DMS153 (cell line): Measurements from ENCODE around the gene SLC44A4.

Experiments
- DNase-seq: peaks from one replicate; lab custom pipeline; 2025; lab: John Stamatoyannopoulos, UW

The SLC44A4 gene

GRCh38 chr6:31901415-31901952 lies 22.7 kb upstream of the SLC44A4 start:
- DNase-seq, result no peak

GRCh38 chr6:31900917-31901414 lies 22.2 kb upstream of the SLC44A4 start:
- no peak for DNase-seq

GRCh38 chr6:31899882-31900722 lies 21.3 kb upstream of the SLC44A4 start:
- no peak for DNase-seq

DNA sequence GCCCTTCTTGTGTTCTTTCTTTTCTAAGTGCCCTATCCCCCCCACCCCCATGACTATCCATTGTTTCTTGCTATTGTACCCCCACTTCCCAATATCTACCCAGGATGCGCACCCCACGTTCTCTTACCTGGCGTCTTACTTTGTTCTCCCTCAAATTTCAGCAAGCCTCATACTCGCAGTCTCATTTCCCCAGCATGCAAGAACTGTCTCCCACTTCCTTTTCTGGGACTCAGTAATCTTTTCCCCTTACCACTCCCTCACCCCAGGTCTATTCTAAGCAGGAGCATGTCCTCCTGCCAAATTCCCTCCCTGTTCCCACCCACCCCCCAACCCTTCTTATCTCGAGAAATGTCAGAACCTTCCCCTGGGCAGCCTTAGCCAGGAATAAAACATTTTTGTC lies 20.4 kb upstream of the SLC44A4 start:
- no peak for DNase-seq

- peak; percentile 63 for DNase-seq
Observed at GRCh38 chr6:31898383-31899011, 19.7 kb upstream of the SLC44A4 start.

DNA sequence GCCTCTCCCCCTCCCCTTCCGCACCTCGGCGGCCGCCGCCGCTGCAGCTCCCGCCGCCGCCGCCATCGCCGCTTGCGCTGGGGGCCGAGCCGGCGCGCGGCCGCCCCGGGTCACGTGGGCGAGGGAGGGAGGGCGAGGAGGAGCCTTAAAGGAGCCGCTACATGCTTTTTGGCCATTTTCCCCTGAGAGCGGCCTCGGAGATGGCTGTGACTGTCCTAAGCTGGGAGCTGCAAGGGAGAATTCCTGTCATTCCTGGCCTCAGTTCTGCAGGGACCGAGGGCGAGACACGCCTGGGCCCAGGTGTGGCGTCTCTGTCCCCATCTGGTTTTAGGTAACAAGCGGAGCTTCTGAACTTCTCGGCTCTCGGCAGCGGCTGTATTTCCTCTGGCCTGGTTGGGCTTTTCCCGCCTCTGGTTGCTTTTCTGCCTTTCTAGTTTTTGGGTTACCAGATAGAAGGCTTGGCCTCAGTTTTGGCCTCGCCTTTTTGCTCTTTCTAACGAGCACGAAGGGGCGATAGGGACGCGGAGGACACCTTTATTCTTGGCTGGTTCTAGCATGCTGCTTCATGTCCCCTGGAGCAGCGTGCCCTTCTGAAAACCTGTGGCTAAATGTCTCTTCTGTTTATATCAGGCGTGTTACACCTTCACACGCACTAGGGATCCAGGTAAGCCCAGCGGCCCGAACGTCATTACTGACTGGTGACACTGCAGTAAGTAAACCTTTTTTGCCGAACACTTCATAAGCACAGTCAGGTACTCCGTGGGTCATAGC lies 19.0 kb upstream of the SLC44A4 start, which contains the start of gene EHMT2:
Gene EHMT2, minus strand, starts transcription at position 87 of the 771 bp plus-strand sequence. Its CDS starts 21 bp downstream, at position 66.
- peak; percentile 38 for DNase-seq

DNA sequence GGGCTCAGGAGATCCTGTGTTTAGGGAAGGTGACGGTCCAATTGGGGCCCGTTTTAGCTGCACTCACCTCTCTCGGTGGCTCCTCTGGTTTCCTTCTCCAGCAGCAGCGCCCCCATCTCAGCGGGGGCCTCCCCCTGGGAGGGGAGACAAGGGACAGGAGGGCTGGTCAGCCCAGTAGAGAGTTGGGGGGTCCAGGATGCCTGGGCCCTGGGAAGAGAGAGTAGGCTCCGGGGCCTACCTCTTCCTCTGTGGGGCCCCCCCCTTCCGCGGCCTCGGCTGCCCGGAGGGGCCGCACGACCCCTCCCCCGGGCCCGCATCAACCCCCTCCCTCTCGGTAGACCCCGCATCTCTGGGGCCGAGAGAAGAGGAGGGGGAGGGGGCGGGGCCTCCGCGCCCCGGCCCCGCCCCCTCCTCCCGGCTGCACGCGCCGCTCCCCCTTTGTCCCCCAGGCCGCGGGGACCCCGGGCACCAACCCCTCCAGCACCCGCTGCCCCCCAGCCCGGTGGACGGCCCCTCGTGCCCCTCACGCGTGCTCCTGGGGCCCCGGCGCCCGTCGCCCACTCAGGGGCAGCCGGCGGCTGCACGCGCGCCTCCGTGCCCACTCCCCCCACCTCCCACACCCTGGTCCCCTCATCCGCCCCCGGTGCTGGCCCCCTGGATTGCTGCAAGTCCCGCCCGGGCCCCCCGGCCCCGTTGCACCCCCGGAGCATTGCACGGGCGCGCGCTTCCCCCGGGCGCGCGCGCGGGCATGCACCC lies 18.2 kb upstream of the SLC44A4 start:
- DNase-seq, result no peak

- DNase-seq, result no peak
Observed at GRCh38 chr6:31896493-31896855, 17.7 kb upstream of the SLC44A4 start.

GRCh38 chr6:31892821-31893220 lies 14.0 kb upstream of the SLC44A4 start:
- DNase-seq, result no peak

DNA sequence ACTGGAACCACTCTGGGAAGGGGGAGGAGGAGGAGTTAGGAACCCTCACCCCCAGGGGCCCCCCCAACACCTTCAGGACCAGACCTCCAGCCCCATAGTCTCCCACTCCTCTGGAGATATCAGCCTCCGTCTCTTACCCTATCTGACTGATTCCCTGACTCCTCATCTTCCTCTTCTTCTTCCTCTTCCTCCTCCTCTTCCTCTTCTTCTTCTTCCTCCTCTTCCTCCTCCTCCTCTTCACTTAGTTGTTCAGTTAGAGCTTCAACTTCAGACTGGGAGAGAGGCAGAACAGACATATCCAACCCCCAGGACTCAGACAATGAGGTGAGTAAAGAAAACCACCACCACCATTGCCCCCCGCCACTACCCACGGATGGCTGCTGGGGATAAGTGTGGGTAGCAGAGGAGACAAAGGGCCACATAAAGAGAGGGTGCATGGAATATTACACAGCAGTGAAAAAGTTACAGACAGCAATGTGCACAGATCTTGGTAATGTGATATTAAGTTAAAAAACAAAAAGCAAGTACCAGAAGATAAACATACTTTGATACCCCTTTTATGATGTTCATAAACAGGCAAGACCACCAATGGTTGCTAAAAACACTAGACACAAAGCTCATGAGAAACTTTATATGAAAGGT lies 10.7 kb upstream of the SLC44A4 start:
- no peak for DNase-seq

DNA sequence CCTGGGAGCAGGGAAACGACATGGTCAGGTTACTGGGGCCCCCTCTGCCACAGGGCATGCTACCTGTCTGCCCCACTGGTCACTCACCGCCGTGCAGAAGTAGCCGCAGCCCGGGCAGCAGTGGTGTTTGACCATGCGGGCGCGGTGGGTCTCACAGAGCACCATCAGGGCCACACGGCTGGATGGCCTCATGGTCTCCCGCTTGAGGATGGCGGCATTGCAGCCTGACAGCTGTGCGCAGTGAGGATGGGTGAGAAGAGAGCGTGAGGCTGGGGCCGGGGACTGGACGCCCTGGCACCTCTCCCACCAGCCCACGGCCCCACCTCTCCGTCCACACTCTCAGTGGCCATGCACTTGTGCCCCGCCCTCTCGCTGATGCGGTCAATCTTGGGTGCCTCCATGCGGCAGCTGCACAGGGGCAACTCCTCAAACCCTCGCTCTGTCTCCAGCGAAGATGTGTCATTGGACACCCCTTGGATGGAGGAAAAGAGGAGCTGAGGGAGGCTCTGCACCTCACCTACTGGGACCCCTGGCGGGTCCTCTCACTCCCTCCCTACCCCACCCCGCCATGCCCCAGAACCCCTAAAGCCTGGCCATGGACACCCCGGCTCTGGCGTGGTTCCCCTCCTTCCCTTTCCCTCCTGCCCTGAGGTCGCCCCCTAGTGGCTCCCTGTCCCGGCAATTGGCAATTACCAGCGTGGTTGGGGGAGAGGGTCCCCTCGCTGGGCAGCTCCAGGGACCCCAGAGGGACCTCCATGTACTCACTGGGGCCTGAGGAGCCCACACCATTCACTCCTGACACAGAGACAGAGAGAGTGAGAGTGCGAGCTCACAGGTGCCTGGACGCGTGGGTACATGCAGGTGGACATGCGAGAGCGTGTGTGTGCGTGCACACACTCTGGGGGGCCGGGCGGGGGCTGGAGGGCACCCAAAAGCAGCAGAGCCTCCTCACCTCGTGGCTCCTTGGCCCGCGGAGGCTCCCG lies 9.8 kb upstream of the SLC44A4 start:
- DNase-seq, result no peak

DNA sequence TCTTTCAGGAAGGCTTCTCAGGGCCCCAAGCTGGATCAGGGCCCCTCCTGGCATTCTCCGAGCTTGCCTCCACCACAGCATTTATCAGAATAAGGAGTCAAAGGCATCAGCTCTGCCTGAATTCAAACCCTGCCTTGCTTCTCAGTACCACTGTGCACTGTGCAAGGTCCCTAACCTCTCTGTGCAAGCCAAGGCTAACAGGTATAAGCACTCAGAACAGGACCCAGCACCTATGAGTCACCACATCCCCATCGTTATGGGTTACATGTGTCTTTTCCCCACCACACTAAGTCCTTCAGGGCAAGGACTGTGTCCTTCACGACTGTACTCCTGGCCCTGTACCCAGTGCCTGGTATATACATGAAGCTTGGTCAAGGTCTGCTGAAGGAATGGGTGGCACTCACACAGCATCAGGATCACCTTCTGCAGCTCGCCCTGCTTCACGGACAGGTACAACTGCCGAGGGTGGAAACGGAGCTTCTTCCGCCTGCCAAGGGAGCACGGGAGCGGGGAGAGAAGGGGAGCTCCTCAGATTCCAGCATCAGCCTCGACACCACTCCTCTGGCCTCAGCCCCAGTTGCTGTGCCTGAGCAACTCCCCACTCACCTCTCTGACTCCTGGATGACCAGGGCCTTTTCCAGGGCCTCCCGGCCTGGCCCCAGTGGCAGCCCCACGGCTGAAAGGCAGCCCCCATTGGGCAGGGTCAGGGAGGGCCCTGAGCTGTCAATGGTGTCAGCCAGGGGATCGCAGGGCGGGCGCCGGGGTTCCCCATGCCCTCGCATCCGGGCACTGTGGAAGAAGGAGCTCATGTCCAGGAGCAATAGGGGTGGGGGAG lies 8.6 kb upstream of the SLC44A4 start:
- DNase-seq, result no peak

DNA sequence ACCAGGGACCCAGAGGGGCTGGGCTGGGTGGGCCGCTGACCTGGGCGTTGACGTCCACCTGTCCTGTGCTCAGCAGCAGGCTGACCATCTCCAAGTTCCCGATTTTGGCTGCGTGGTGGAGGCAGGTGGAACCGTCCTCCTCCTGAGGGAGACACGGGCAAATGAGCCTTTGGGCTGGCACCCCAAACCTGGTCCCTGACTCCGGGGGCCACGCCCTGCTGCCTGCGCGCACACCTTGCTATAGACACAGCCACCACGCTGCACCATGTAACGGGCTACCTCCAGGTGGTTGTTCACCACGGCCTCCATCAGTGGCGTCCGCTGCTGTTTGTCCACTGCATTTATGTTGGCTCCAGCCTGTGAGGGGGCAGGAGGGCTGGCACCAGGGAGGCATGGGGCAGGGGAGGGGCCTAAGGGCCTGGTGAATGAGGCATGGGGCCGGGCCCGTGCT lies 7.8 kb upstream of the SLC44A4 start:
- no peak for DNase-seq

- DNase-seq, result no peak
Observed at GRCh38 chr6:31884528-31885035, 5.8 kb upstream of the SLC44A4 start.

GRCh38 chr6:31883676-31884075 lies 4.9 kb upstream of the SLC44A4 start:
- no peak for DNase-seq

DNA sequence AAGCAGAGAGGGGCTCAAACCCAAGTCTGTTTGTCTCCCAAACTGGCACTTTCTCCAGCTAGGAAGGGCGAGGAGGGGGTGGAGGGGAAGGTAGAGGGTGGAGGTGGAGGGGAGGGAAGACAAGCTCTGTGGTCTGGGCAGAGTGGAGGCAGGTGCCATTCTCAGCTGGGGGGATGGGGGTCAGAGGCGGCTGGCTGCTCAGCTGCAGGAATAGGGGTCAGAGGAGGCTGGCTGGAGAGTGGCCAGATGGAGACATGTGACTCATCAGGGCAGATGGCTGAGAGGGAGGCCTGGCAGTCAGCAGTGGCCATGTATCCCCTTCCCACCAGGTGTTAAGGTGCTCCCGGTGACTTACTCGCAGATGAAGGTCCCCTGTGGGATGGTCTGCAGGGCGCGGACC lies 3.5 kb upstream of the SLC44A4 start:
- DNase-seq, result no peak

DNA sequence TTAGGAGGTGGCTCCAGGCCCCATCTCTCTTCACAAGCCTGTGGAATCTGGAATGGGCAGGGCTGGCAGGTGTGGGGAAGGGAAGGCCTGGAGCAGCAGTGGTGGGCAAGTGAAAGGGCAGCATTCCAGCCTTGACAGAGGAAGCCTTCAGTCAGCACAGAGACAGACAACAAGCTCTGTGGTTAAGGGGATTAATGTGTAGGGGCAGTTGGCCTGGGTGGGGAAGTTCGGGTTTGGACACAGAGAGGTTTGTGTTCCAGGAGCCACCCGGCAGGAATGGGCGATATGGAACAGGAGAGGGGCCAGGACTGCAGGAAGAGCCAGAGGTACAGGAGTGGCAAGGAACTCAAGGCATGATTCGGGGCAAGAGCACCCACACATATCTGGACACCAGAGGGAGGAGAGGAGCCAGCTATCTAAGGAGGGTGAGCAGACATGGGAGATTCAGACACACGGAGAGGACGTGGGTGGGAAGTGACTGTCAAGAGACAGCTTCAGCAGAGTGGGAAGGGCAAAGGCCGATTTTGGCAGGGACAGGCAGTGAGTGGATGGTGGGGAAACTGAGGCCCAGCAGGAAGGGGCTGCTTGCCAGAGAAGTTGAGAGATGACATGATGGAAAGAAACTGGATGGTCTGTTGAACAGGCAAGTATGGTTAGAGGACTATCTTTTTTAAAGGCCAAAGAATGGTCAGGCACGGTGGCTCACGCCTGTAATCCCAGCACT lies 2.5 kb upstream of the SLC44A4 start:
- no peak for DNase-seq

DNA sequence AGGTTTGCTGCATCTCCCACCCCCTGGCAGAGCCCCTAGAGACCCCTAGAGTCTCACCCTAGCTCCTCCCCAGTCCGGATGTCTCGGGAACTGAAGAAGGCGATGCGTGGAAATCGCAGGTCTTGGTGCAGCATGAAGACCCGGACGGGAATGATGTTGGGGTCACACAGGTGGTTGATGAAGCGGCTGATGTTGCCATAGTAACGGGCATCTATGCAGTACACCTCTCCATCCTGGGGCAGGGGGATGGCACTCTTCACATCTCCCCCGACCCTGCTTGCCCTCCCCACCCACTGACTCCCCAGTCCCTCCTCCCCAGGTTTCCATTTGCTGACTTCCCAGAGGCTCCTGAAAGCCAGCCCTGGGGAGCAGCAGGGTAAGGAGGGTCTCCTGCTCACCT lies 1.8 kb upstream of the SLC44A4 start:
- DNase-seq, result no peak
